Activated CD8-positive, alpha-beta memory T cell treated with anti-CD3 and anti-CD28 coated beads for 48 hours (primary cell): ENCODE results near the gene KCTD5.
"Not testable (repeated sequence)": the region's sequence is repeated elsewhere in the genome, so short reads cannot be mapped to it uniquely, and the experiment has no call there.

Experiments used
- DNase-seq, 3 experiments: peaks; one replicate each; pipeline ENCODE4 v3.0.0-alpha.2; 2020; ENCODE audit warnings: low read depth in 2 of 3, low spot score in 2 of 3

KCTD5 gene

GRCh38 chr16:2671741-2672140 is 10.6 kb upstream of the KCTD5 start:
- no peak for DNase-seq

GRCh38 chr16:2673066-2673999 is 9.0 kb upstream of the KCTD5 start:
- peak; percentile 74 to 90 (median 89) for DNase-seq

- DNase-seq, result no peak
Measured at GRCh38 chr16:2675021-2675420, 7.3 kb upstream of the KCTD5 start.

- no peak for DNase-seq
Measured at GRCh38 chr16:2675714-2676113, 6.6 kb upstream of the KCTD5 start.

GRCh38 chr16:2676937-2677336 is 5.4 kb upstream of the KCTD5 start:
- DNase-seq, result not testable (repeated sequence)

GRCh38 chr16:2678206-2678965 is 3.9 kb upstream of the KCTD5 start:
- not testable (repeated sequence) for DNase-seq

GRCh38 chr16:2679902-2680301 is 2.4 kb upstream of the KCTD5 start:
- not testable (repeated sequence) for DNase-seq

- DNase-seq, result not testable (repeated sequence)
Measured at GRCh38 chr16:2680360-2680759, 2.0 kb upstream of the KCTD5 start.

GRCh38 chr16:2683041-2683440 is 718 bp downstream of the KCTD5 start:
- not testable (repeated sequence) for DNase-seq

GRCh38 chr16:2686075-2686474 is 3.8 kb downstream of the KCTD5 start:
- not testable (repeated sequence) for DNase-seq

GRCh38 chr16:2686912-2687507 is 4.7 kb downstream of the KCTD5 start:
- no peak for DNase-seq

GRCh38 chr16:2687531-2688308 is 5.4 kb downstream of the KCTD5 start:
- DNase-seq, result no peak

- not testable (repeated sequence) for DNase-seq
Measured at GRCh38 chr16:2689422-2689821, 7.1 kb downstream of the KCTD5 start.

- no peak for DNase-seq
Measured at GRCh38 chr16:2689968-2690801, 7.9 kb downstream of the KCTD5 start.

- no peak for DNase-seq
Measured at GRCh38 chr16:2690852-2691251, 8.5 kb downstream of the KCTD5 start.

GRCh38 chr16:2691491-2692248 is 9.3 kb downstream of the KCTD5 start:
- no peak for DNase-seq

GRCh38 chr16:2692251-2692947 is 10.1 kb downstream of the KCTD5 start:
- DNase-seq, result no peak

GRCh38 chr16:2692948-2693651 is 10.8 kb downstream of the KCTD5 start:
- no peak for DNase-seq
